Nephron (organoid): ENCODE data around the gene CACNA1S.

Experiments used
- H3K27ac Mint-ChIP-seq, 3 experiments: 2 replicates each; pipeline ENCODE4 v1.8.0; 2020; ENCODE audit warnings: mixed read lengths in 3 of 3, mild to moderate bottlenecking in 2 of 3, moderate library complexity in 1 of 3
- H3K27me3 Mint-ChIP-seq: 2 replicates; pipeline ENCODE4 v1.8.0; 2021; ENCODE audit warnings: low read depth, mild to moderate bottlenecking, moderate library complexity, mixed read lengths
- H3K36me3 Mint-ChIP-seq: 2 replicates; pipeline ENCODE4 v1.8.0; 2020; ENCODE audit warnings: low read depth, mixed read lengths
- H3K4me1 Mint-ChIP-seq: 2 replicates; pipeline ENCODE4 v1.8.0; 2020; ENCODE audit warnings: mixed read lengths
- H3K4me3 Mint-ChIP-seq, 3 experiments: 2 replicates each; pipeline ENCODE4 v1.8.0; 2020; ENCODE audit warnings: mild to moderate bottlenecking in 3 of 3, mixed read lengths in 3 of 3, moderate library complexity in 2 of 3
- H3K9me3 Mint-ChIP-seq: 2 replicates; pipeline ENCODE4 v1.8.0; 2020; ENCODE audit warnings: mixed read lengths
- CTCF ChIP-seq, 3 experiments: fragments of 200-600 bp; sonication (generic); IDR thresholded peaks; one replicate each; pipeline ENCODE4 v1.5.0; 2021; ENCODE audit warnings: antibody characterized with exemption in 3 of 3; ENCODE audit not compliant: unreplicated experiment in 3 of 3

CACNA1S gene

GRCh38 chr1:201142011-201142848, 30.0 kb upstream of the CACNA1S start:
- no peak for TF ChIP-seq CTCF (IDR thresholded peaks at IDR 0.05; ENCODE audit: unreplicated experiment in 3 of 3)
- Mint-ChIP-seq H3K36me3 (peaks cover 67% of the 10 kb centered on the region), H3K27me3 (no peaks in the 10 kb centered on the region)

GRCh38 chr1:201141418-201141817, 29.2 kb upstream of the CACNA1S start:
- H3K9me3 Mint-ChIP-seq, result no peaks in the 10 kb centered on the region
- H3K27ac Mint-ChIP-seq, result no peak overlapping the region
- H3K36me3 Mint-ChIP-seq, result peaks cover 60% of the 10 kb centered on the region
- H3K4me3 Mint-ChIP-seq, result no peak overlapping the region
- peaks cover 49% of the 10 kb centered on the region for H3K4me1 Mint-ChIP-seq
- TF ChIP-seq CTCF (IDR thresholded peaks at IDR 0.05; ENCODE audit: unreplicated experiment in 3 of 3), result no peak
- no peaks in the 10 kb centered on the region for H3K27me3 Mint-ChIP-seq

More at GRCh38 chr1:201142011-201142848, 30.0 kb upstream of the CACNA1S start:
- no peak overlapping the region for H3K4me3 Mint-ChIP-seq
- H3K4me1 Mint-ChIP-seq, result peaks cover 44% of the 10 kb centered on the region
- peak overlapping the region in 2 of 3 experiments; percentile 31 to 53 for H3K27ac Mint-ChIP-seq
- no peaks in the 10 kb centered on the region for H3K9me3 Mint-ChIP-seq

GRCh38 chr1:201140941-201141260, 28.7 kb upstream of the CACNA1S start:
- no peaks in the 10 kb centered on the region for H3K27me3 Mint-ChIP-seq
- H3K4me3 Mint-ChIP-seq, result no peak overlapping the region
- no peak overlapping the region for H3K27ac Mint-ChIP-seq
- peaks cover 50% of the 10 kb centered on the region for H3K4me1 Mint-ChIP-seq
- TF ChIP-seq CTCF (IDR thresholded peaks at IDR 0.05; ENCODE audit: unreplicated experiment in 3 of 3), result no peak
- peaks cover 55% of the 10 kb centered on the region for H3K36me3 Mint-ChIP-seq
- H3K9me3 Mint-ChIP-seq, result no peaks in the 10 kb centered on the region

GRCh38 chr1:201140235-201140940, 28.2 kb upstream of the CACNA1S start:
- no peak for TF ChIP-seq CTCF (IDR thresholded peaks at IDR 0.05; ENCODE audit: unreplicated experiment in 3 of 3)
- Mint-ChIP-seq H3K36me3 (peaks cover 57% of the 10 kb centered on the region), H3K27me3 (no peaks in the 10 kb centered on the region), H3K27ac (peak overlapping the region in 1 of 3 experiments; percentile 30), H3K9me3 (no peaks in the 10 kb centered on the region), H3K4me1 (peaks cover 50% of the 10 kb centered on the region), H3K4me3 (no peak overlapping the region)

- Mint-ChIP-seq H3K27ac (peak overlapping the region in 1 of 3 experiments; percentile 30), H3K4me3 (no peak overlapping the region), H3K36me3 (peaks cover 55% of the 10 kb centered on the region), H3K4me1 (peaks cover 50% of the 10 kb centered on the region), H3K9me3 (no peaks in the 10 kb centered on the region), H3K27me3 (no peaks in the 10 kb centered on the region)
- no peak for TF ChIP-seq CTCF (IDR thresholded peaks at IDR 0.05; ENCODE audit: unreplicated experiment in 3 of 3)
Observed at GRCh38 chr1:201139756-201140155, 27.5 kb upstream of the CACNA1S start.
